HG02884 (cell line): ENCODE data around the gene HS3ST3A1.

Experiments used
- ATAC-seq: cut with Tn5 transposase; IDR thresholded peaks from one replicate; pipeline ENCODE4 v1.9.1; 2021; ENCODE audit warnings: mild to moderate bottlenecking, moderate library complexity; ENCODE audit not compliant: unreplicated experiment

Gene HS3ST3A1

DNA sequence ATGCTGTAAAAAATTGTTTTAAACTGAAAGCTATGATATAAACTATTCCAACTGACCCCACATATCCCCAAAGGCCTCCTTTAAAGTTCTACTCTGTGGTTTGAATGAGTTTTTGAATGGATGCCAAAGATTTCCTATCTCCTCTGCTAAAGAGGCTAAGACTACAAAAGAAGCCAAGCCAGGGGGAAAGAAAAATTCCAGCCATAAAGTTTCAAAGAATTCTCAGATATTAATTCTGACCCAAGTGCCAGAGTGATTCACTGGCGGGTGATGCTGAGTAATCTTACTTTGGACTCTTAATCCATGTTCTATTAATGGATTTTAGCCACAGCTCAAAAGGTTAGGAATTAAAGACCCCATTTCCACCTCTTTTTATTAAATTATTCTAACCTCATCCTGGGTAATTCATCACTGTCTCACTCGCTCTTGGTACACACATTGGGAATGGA is 60.7 kb downstream of the HS3ST3A1 start:
- no peak for ATAC-seq

DNA sequence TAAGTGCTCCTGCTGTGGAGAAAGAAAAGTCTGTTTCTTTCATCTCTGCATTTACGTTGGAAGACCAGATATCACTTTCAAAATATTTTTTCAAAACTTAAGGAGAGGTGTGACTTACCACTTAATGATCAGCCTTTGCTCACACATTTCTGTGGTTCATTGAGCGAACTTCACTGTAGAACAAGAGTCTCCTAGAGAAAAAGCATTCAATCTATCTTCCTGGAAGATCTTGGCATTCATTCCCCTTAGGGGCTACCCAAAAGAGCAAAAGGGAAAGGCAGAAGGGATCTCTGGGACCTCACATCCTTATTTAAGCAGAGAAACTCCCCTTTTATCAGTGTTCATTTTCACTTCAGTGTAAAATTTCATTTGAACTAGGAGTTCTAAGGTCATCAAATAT is 61.2 kb downstream of the HS3ST3A1 start:
- ATAC-seq = no peak

DNA sequence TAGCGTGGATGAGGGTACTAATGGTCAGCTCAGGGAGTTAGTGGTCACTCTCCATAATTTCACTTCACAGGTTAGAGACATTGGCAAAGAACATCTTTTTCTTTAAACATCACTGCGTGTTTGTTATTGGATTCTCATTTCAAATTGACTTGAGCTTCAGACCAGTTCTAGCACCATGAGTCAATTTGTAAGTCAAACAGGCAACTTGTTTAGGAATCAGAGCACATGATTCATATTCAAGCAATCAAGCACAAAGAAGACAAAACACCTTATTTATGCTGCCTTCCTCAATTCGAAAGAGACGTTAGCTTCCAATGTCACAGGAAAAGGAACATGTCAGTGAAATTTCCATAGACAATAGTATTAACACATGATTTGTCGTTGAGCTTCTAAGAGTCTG is 62.3 kb downstream of the HS3ST3A1 start:
- no peak for ATAC-seq

DNA sequence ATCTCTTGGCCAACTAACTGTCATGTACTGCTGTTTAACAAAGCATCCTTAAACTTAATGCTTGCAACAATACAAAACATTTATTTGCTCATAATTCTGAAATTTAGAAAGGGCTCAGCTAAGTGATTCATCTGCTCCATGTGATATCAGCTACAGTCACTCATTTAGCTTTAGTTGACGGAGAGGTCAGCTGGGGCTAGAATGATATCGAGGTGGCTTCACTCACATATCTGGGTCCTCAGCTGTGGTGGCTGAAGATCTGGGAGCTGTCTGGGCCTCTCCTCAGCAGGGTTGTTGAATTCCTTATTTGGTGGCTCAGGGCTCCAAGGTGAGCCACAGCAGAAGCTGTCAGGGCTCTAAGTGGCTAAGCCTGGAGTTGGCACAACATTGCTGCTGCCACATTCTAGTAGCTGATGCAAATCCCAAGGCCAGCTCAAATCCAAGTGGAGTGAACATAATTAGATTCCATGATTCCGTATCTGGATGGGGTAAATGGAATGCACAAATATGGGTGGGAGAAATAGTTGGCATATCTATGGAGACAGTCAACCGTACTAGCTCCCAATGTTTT is 62.8 kb downstream of the HS3ST3A1 start:
- ATAC-seq = no peak

DNA sequence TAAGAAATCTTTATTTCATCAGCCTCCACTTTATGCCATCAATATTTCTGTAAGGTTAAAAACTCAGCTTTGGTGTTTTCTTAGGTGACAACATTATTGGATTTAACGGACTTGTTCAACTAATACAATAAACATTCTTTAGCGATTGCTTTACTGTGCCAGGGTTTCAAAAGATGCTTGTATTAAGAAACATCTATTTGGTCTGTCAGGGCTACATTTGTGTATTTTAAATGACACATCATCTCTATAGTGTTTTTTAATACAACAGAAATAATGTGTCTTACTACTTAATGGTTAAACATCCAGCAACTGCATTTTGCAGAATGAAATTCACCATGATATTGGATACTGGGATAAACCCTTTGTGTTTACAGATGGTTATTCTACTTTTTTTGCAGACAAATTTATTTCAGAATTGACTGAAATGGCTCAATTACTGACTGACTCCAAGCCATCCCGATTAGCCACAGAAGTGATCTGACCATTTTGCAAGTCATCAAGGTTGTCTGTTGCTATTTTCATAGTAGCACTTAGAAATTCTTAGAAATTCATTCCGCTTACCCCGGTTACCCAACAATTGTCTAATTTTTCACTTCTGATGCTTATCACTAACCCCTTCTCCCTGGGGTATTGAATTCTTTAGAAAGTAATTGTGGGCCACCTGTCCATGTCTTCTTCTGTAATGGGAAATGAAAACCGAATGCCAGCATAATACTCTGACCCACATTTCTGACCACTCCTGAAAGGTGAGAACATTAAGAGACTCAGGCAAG is 63.7 kb downstream of the HS3ST3A1 start:
- ATAC-seq = no peak

DNA sequence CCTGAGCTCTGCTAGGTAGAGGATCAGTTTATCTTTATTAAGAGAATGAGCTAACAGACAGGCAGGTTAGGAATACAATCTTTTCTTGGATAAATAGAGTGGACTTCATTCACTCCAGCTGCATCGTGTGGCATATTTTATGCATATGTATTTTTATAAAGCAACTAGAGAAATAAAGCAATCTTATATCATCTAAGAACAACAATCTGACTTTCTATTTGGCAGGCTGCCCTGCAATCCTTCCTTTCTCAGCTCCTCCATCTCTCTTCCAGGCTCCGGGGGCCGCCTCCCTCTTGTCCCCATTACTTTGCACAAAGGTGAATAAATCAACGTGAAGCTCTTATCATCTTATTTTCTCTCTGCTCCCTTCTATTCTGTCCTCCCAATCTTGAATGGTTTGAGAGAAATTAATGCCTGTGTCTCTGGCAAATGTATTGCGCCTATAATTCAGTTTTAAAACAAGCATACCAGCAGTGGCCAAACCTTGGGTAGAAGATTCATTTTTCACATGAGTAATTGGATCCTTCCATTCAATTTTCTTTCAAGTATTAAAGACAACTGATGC is 64.5 kb downstream of the HS3ST3A1 start:
- ATAC-seq = no peak

DNA sequence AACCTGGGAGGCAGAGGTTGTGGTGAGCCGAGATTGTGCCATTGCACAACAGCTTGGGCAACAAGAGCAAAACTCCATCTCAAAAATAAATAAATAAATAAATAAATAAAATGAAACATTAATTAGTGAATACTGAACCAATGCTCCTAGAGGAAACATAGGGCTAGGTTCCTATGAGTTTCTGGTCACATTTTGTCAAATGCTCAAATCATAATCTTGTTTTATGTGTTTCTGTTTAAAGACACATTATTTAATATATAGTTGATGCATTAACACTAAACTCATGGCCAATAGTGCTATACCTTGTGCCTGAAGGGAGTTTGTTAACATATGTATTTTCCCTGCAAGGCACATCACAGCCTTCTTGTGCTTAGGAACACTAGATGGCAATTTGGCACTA is 66.8 kb downstream of the HS3ST3A1 start:
- ATAC-seq = no peak

DNA sequence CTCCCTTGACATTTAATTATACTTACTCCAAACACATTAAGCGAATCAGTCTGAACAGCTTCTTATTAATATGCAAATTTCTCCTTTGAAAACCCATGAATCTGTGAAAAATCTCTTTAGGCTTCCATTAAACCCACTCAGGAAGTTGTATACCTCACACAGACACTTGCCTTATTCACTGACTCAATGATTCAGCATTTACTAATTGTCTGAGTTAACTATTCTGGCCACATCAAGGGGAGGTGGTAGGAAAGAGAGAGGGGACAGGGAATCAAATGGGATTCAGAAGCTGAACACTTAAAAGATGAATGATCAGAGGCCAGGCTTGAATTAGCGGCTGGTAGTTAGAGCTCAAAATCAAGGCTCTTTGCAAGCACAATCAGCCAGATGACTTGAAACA is 70.0 kb downstream of the HS3ST3A1 start:
- no peak for ATAC-seq

DNA sequence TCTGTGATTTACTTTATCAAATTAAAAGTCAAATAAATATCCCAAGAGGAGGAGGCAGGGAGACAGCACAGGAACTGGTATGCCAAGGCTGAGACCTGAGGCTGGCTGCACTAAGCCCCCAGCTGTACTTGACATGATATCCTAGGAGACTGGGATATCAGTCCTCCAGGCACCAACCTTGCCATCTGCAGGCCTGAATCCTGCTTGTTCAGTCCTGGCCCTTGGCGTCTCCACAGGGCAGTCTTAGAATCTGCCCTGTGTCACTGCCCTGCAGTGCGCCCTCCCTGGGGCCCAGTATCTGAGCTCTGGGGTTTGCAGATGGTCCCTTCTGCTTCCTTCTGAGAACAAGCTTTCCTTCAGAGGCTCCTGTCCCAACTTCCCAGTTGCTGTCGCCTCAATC is 75.9 kb downstream of the HS3ST3A1 start:
- ATAC-seq = no peak

DNA sequence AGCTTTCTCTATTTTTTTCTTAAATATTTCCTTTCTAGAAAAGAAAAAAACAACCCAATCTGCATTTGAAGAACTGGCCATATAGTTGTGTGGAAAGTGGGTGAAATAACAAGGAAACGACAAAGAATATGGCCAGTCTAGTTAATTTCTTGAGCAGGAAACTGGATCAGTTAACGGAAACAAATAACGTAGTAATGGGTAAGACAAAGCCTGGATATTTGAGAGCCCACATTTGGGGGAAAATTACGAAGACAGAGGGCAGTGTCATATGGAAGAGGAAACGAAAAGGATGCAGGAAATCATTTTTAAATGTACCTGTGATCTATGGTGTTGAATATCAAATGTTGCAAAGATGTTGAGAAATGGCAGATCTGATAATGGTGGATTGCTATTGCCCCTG is 78.6 kb downstream of the HS3ST3A1 start:
- no peak for ATAC-seq

DNA sequence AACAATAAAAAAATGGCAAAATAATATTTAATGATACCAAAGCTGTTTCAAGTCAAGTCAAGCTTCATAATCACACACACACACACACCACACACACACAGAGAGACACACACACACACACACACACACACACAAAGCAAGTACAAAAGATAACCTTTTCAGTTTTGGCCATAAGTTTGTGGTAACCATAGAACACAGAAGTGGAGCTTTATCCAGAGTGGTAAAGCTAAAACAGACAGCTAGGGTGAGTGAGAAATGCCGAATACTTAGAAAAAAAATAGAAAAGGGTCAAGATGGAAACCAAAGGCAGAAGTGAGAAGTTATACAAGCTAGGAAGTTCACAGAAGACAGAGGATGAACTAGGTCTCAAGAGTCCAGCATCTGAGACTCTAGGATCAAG is 79.0 kb downstream of the HS3ST3A1 start:
- ATAC-seq = no peak

DNA sequence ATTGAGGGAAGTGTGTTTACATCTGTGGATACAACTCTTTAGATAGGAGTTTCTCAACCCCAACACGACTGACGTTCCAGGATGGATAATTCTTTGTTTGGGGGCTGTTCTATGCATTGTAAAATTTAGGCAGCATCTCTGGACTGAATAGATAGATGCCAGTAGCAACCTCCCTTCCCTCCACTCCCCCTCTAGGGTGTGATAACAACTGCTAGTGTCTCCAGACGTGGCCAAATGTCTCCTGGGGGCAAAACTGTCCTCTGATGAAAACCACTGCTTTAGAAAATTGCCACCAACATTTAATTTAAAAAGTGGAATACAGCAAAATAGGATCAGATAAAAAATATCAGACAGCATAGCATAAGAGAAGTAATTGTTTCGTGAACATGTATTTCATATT is 79.9 kb downstream of the HS3ST3A1 start:
- no peak for ATAC-seq

DNA sequence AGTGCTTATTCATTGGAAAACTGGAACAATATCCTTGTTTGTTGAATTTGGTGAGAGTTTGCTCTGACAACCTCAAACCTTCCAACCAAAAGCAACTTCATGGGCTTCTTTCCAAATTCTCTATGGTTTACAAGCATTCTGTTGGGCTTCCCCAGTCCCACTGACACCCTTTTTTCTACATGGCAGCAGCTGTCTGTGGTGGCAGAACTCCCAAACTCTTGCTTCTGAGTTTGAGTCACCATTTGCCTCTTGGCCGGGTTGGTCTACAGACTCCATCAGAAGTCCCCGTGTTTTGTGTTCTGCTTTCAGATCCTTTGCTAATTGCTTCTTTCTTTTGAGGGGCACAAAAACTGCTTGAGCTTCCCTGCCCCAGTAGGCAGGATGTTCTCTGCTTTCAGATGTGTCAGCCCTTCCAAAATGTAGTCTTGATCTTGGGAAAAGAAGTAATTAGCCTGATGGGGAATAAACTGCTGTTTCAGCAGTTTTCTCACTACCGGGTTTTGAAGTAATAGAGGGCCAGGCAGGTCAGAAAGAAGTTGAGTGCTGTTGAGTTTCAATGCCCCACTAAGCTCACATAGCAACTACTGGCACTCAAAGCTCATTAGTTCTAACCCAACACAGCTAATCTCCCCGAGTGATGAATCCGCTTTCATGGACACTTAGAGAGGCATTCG is 80.7 kb downstream of the HS3ST3A1 start:
- no peak for ATAC-seq

DNA sequence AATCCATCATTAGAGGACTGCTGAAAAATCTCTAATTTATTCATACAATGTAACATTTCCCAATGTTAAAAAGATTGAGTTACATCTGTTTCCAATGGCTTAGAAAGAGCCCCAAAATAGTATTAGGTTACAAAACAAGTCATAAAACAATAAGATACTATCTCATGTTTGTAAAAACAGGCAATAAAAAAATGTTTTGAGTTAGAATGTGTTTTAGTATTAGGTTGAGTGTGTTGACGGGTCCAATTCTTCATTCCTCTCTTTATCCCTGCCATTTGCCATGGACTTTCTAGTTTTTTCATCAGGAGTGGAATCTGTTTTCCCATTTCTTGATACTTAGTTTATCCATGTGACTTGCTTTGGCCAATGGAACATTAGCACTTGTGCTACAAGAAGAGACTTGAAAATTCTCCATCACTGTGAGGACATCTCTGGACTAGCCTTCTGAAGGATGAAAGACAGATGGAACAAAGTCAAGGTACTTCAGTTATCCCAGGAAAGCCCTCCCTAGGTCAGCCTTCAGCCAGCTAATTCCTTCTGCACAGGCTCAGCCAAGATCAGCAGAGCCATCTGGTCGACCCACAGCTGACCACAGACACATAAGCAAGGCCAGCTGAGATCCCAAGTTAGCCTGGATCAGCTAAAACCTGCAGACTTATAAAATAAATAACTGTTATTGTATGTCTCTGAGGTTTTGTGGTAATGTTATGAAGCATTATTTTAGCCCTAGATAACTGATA is 83.3 kb downstream of the HS3ST3A1 start:
- ATAC-seq = no peak

DNA sequence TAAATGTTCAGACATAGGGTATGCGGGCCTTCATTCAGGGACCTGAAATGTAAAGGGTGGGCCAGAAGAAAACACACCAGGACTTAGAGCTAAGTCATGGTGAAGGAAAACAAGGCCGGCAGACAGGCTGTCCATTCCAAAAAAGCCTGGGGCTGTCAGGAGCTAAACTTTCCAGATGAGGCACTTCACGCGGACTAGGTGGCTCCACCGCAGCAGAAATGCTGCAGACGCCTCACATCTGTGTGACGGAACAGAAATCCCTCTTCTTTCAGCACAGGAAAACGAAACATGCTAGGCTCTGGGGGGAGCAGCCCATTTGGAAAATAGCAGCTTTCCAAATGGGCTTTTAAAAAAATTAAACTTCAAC is 88.7 kb downstream of the HS3ST3A1 start:
- ATAC-seq = no peak

DNA sequence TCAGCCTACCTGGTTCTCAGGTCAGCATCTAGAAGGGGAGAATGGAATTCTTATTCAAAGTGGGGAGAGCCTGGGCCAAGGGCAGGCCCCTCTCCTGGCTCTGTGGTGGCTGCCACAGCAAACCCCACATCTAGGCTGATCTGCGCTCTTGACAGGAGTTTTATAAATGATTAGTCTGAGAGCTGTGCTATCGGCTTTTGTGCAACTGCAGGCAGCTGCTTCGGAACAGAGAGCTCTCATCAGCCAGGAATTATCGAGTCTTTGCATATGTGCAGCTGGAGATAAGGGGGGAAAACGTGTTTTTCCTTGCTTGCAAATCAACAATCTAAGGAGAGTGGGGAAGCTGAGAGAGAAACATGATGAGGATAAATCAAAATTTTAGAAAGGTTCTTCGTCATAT is 91.7 kb downstream of the HS3ST3A1 start:
- no peak for ATAC-seq

DNA sequence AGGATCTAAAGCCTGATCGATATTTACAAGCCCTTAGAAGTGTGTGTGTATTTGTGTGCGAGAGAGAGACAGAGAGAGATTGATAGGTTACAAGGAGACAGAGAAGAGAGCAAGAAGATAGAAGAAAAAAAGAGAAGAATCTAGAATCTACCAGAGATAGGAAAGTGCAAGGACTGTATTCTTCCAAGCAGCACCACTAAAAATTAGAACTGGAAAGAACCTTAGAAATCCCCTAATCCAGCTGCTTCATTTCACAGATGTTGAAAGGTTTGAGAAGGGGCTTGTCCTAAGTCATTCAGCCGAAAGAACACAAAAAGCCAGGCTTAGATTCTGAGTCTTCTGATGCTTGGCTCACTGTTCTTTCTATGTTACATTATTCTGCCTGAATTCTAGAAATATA is 92.2 kb downstream of the HS3ST3A1 start:
- no peak for ATAC-seq

DNA sequence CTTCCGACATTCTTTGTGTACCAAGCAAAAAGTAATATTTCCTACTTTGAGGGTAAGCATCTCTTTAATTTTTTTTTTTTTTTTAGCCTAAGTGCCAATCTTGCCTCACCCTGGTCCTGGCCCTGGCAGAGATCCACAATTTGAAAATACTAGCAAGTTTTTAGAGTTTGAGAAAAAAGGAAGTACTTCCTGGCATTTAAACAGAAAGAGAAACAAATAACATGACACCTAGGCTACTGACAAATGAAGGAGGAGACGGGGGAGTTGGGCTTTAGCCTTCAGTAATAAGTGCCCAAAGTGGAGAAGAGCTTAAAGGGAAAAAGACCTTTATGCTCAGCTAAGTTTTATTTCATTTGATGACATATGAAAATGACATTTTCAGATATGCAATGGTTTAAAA is 92.8 kb downstream of the HS3ST3A1 start:
- ATAC-seq = no peak

DNA sequence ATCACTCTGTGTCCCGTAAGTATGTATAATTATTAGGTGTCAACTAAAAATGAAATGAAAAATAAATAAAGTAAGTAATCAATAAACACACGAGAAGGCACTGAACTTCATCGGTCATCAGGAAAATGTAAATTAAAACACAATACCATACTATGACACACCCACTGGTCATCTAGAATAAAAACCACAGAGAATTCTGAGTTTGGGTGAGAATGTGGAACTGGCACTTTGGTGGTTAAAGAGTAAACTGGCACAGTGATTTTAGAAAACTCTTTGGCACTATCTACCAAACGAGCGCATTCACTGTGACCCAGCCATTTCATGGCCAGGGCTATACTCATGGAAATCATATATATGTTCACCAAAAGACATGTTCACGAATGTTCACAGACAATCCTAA is 98.2 kb downstream of the HS3ST3A1 start:
- no peak for ATAC-seq

DNA sequence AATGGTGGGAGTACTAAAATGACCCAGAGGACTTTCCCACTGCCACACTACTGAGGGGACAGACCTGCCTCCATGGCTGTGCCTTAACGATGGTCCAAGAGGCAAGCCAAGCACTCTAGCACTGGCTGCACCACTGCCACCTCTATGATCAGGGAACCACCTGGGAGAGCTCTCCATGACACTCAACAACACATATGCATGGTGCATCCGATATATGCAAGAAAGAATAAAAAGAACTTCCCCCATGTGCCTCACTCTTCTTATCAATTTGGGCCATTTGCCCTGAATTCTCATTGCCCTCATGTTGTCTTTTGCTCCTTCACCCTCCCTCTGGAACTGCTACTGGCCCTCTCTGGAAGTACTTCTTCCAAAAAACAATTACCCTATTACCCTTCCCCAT is 99.5 kb downstream of the HS3ST3A1 start:
- no peak for ATAC-seq

DNA sequence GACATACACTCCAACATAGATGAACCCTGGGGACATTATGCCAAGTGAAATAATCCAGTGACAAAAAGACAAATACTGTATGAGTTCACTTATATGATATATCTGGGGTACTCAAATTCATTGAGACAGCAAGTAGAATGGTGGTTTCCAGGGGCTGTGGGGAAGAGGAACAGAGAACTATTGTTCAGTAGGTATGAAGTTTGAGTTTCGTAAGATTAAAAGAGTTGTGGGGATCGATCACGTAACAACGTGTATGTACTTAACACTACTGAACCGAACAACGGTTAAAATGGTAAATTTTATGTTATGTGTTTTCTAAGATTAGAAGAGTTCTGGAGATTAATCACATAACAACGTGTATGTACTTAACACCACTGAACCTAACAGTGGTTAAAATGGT is 100.8 kb downstream of the HS3ST3A1 start:
- no peak for ATAC-seq
